GM10847 (cell line): ENCODE data around the gene VSTM2A.

Source experiments
- POLR2A ChIP-seq: IDR thresholded peaks from 2 replicates; pipeline ENCODE4 v1.6.1; 2011; ENCODE audit not compliant: insufficient read length; ENCODE audit errors: extremely low read depth

Gene VSTM2A, protein sequence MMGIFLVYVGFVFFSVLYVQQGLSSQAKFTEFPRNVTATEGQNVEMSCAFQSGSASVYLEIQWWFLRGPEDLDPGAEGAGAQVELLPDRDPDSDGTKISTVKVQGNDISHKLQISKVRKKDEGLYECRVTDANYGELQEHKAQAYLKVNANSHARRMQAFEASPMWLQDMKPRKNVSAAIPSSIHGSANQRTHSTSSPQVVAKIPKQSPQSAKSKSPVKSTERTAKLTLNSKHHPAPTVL

GRCh38 chr7:54541669-54542625 is at the start of gene VSTM2A:
VSTM2A (plus strand) TSS chr7:54542375; CDS start chr7:54542731, 356 bp downstream.
- no peak for TF ChIP-seq POLR2A

DNA sequence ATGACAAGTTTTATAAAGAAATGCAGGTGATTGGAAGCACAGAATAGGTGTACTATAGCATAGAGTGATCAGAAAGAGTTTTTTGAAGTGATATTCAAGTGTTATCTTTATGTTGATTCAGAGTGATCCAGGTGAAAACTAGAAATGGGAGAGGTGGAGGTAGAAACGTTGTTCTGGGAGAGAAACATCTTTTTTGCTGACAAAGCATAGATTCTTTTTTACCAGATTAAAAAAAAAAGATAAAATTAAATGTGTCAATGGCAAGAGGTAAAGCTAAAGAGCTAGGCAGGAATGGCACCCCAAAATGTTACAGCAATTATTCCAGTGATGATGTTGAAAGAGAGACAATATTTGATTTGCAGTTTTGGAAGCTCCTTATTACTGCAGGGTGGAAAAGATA is 12.6 kb upstream of the VSTM2A start:
- TF ChIP-seq POLR2A, result no peak

DNA sequence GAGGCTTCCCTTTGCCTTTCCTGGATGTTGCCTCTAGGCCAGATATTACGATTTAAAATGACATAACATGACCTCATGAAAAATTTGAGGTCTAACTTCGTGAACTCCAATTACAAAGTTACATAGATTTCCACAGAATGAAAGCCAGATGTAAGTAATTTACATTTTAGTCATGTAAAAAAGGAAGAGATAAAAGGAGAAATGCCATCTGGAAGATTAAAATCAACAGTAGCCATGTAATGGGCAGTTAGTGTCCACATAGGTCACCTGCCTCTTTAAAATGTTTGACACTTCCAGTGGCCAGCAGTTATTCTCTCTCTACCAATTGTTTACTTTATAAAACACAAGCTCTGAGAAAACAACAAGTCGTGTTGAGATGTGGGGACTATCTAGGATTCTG is 4.1 kb upstream of the VSTM2A start:
- TF ChIP-seq POLR2A, result no peak

GRCh38 chr7:54543051-54543488 is 895 bp downstream of the VSTM2A start:
- TF ChIP-seq POLR2A, result no peak

DNA sequence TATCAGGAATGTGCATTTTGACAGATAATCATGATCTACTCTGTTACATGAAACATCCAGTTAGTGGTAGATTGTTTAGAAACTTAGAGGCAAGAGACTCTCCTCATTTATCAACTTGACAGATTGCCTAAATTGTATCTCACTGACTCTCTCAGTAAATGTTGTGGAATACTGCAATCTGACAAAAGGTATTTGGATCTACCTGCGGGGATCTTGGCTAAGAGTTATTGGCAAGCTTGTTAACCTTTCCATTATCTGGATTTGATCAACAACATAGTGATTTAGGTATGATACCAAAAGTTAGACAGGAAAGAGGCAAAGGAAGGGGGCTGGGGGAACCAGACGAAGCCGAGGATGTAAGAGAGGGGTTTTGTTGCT is 2.0 kb downstream of the VSTM2A start:
- no peak for TF ChIP-seq POLR2A

DNA sequence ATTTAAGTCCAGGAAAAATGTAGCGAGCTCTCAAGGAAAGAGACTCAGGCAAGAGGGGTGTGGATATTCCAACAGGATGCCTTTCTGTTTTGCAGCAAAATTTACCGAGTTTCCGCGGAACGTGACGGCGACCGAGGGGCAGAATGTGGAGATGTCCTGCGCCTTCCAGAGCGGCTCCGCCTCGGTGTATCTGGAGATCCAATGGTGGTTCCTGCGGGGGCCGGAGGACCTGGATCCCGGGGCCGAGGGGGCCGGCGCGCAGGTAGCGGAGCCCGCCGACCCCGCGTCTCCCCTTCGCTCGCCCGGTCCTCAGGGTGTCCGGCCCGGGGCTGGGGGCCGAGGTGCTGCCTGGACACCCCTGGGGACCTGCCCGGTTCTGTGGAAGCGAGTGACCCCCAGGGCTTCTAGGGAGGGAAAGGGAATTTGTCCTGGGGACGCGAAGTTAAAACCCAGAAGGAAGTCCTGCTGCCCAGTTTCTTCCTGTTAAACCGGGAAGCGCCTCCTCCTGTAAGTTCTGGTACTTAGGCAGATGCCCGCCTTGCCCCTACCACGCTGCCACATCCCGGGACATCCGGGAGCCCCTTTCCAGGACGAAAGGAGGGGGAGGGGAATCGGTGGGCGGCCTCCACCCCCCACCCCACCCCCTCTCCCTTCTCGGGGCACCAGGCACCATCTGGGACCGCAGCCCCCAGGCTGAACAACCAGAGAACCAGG is 2.5 kb downstream of the VSTM2A start:
- no peak for TF ChIP-seq POLR2A

- no peak for TF ChIP-seq POLR2A
These were observed 3.0 kb downstream of the VSTM2A start for GRCh38 chr7:54545241-54545563.

DNA sequence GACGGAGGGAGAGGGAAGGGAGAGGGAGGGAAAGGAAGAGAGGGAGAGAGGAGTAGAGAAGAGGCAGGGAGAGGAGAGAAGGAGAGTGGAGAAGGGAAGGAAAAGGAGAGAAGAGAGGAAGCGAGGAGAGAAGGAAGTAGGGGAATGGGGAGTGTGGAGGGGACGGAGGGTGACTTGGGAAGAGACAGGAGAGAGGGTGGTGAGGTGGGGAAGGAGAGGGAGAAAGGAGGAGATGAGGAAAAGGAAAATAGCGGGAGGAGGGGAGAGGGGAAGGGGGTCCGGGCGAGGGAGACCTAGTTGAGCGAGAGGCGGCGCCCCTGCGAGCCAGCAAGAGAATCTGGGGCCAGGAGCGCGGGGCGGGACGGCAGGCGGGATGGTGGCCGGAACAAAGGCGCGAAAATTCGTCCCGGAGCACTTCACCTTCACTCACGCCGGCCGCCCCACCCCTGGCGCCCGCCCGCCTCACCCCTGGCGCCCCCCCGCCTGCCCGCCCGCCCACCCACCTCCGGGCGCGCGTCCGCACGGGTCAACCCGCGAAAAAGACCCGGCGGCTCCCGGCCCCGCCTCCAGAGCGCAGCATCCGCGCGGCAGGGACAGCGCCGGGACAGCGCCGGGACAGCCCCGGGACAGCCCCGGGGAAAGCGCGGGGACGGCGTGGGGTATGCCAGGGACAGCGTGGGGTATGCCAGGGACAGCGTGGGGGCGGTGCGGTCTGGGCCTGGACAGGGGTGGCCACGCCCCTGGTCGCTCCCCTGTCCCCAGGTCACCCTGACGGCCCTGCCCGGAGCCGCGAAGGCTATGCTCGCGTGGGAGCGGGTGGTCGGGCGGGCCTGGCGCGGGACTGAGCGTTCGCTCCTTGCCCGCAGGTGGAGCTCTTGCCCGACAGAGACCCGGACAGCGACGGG is 4.2 kb downstream of the VSTM2A start:
- TF ChIP-seq POLR2A, result no peak

DNA sequence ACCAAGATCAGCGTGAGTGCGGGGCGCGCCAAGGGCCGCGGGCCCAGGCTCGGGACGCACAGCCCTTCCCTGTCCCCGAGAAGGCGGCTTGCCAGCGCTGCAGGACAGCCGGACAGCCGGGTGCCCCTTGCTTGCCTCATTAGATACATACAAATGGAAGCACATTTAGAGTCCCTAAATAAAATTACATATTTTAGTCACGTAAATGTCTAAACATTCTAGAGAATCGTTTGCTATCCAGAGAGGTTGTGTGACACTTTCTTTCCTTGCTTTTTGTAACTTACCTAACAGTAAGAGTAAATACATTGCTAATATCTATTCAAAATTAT is 4.8 kb downstream of the VSTM2A start:
- TF ChIP-seq POLR2A, result no peak

GRCh38 chr7:54550471-54550870 is 8.3 kb downstream of the VSTM2A start:
- no peak for TF ChIP-seq POLR2A

DNA sequence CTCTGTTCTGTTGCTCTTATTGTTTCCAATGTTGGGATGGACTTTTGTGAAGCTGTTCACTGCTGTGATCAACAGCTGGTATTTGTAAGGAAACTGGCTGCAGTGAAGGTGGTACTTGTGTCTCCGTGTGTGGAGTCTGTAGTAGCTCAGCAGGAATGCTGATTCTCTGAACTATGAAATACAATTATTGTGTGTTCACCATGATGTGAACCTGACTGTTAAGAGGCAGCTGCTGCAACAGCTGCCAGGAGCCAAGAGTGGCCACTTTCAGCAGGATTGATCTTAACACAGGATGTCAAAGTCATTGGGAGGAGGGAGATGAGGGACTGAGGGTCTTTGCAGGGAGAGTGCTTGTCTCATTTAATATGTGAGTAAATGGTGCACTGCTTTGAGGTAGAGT is 13.9 kb downstream of the VSTM2A start:
- TF ChIP-seq POLR2A, result no peak

DNA sequence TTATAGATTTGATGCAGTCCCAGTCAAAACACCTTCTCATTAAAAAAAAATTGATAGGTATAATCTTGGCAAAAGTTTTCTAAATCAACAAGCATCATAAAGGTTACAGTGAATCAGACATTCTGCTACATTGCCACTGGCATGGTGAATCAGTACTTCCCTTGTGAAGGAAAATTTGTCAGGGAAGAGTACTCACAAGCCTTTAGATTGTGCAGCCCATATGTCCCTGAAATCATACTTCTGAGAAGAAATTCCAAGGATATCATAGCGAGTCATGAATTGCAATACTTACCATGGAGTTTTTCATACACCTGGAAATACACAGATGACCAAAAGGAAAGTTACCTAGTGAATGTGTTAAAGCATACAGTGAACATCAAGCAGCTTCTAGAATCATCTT is 17.2 kb downstream of the VSTM2A start:
- no peak for TF ChIP-seq POLR2A

GRCh38 chr7:54560198-54560597 is 18.0 kb downstream of the VSTM2A start:
- no peak for TF ChIP-seq POLR2A

DNA sequence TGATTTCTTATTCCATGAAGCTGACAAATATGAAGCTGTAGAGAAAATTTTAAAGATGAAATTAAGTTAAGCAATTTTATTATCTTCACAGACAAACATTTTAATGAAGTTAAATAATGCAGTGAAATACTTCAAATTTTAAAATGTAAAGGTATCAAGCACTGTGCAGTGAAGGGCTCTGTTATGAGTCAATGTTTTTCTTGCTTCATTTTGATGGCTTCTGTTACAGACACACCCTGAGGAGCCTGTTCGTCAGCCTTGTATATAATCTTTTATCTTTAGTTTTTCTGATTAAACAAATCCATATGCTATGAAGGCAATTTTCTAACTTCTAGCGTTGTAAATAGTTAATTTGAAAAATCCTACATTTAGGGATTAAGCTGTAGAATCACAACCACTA is 18.5 kb downstream of the VSTM2A start:
- no peak for TF ChIP-seq POLR2A

DNA sequence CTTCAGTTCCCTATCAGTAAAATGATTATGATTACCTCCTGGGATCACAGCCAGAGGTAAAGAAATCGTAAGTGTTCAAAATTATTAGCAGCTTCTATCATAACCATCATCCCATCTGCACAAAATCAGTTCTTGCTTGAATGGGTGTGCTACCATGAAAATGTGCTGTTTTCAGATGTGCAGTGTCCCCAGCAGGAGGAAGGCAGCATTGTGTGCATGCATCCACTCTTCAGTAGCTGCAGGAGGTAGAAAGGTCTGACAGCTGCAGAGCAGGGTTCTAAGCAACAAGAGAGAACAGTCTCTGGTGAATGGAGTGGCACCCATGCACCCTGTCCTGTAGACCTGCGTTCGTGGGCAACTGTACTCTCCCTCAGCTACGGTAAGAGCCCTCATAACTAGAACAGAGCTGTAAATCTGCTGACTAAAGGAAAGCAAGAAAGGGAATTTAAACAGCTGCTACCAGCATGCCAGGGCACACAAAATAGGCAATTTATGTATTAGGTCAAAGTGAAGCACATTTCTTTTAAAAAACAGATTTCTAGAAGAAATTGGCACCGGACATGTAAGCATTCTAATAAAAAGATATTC is 21.2 kb downstream of the VSTM2A start:
- TF ChIP-seq POLR2A, result no peak
